Midbrain (tissue), 1 donor: Measurements from ENCODE around the gene BLOC1S5.

ENCODE experiments used
- DNase-seq: peaks from one replicate; lab custom pipeline; 2025; lab: John Stamatoyannopoulos, UW

BLOC1S5 gene, protein sequence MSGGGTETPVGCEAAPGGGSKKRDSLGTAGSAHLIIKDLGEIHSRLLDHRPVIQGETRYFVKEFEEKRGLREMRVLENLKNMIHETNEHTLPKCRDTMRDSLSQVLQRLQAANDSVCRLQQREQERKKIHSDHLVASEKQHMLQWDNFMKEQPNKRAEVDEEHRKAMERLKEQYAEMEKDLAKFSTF

DNA sequence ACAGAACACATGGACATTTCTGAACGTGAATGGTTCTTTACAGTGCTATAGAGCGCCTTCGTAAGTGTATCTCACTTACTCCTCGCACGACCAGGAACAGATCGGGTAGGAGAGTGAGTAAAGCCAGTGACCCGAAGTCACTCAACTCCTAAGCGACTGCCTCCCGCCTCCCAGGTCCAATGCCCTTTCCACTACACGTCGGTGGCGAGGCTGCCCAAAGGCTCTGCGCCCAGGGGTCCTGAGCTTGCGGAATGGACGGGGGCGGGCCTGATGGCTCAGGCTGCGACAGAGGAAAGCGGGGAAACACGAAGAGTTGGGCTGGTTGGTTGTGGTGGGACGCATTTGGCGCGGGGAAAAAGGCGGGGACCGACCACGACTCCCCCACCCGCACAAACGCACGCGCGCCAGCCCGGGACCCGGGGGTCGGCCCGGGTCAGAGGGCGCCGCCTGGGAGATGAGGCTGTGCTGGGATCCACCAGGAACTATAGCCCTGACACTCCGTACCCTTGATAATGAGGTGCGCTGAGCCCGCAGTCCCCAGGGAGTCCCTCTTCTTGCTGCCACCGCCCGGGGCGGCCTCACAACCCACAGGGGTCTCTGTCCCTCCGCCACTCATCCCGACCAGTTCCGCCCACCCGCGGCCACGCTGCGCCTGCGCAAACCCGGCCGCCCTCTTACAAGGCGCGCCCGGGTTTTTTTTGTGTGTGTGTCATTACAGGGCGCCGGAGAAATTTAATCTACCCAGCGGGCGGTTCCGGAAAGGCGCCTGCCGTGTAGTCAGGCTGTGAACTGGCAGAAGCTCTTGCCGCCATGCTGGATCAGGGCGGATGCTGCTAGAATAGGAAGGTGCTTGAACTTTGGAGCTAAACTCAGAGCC lies at the start of gene BLOC1S5:
Gene BLOC1S5, minus strand, starts transcription at position 629 of the 877 bp plus-strand sequence. Its CDS starts 13 bp downstream, at position 616.
- DNase-seq, result peak; percentile 97

- no peak for DNase-seq
Measured at GRCh38 chr6:8113131-8113654, 49.0 kb upstream of the BLOC1S5 start.

GRCh38 chr6:8110725-8111124 lies 46.5 kb upstream of the BLOC1S5 start:
- DNase-seq, result no peak

DNA sequence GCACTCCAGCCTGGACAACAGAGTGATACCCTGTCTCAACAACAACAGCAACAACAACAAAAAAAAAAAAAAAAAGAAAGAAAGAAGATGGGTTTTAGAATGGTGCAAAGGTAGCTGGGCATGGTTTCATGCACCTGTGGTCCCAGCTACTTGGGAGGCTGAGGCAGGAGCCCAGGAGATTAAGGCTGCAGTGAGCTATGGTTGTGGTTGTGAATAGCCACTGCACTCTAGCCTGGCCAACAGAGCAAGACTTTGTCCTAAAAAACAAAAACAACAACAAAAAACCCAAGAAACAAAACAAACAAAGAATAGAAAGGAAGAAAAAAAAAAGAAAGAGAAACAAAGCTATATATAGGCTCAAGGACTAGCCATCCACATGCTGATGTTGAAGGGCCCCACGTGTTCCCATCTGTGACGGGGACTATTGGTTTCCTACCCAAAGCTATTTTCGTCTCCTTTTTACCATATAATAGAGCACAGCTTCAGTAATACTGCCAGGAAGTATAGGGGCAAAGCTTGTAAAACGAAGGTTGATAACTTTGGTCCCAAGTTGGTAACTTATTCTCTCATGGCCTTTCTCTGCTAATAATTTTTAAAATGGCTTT lies 46.0 kb upstream of the BLOC1S5 start:
- no peak for DNase-seq

GRCh38 chr6:8108759-8109539 lies 44.8 kb upstream of the BLOC1S5 start:
- no peak for DNase-seq

- no peak for DNase-seq
Measured at GRCh38 chr6:8108031-8108660, 44.0 kb upstream of the BLOC1S5 start.

- DNase-seq, result no peak
Measured at GRCh38 chr6:8105791-8106190, 41.6 kb upstream of the BLOC1S5 start.

DNA sequence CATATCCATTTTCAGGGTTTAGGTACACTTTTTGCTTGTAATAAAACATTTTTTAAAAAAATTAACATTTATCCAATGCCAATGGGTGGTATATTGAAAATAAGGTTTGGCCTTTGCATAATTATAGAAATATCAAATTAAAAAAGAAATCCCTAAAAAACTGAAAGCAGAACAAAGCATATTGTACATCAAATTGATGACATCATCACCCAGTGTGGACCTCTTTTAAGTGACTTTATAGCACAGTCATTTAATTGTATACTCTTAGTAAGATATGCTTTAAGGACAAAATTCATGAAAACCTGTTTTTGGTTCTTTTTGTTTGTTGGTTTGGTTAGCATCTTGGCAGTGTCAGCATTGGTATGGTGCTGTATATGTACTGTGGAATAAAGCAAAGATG lies 39.5 kb upstream of the BLOC1S5 start:
- no peak for DNase-seq

DNA sequence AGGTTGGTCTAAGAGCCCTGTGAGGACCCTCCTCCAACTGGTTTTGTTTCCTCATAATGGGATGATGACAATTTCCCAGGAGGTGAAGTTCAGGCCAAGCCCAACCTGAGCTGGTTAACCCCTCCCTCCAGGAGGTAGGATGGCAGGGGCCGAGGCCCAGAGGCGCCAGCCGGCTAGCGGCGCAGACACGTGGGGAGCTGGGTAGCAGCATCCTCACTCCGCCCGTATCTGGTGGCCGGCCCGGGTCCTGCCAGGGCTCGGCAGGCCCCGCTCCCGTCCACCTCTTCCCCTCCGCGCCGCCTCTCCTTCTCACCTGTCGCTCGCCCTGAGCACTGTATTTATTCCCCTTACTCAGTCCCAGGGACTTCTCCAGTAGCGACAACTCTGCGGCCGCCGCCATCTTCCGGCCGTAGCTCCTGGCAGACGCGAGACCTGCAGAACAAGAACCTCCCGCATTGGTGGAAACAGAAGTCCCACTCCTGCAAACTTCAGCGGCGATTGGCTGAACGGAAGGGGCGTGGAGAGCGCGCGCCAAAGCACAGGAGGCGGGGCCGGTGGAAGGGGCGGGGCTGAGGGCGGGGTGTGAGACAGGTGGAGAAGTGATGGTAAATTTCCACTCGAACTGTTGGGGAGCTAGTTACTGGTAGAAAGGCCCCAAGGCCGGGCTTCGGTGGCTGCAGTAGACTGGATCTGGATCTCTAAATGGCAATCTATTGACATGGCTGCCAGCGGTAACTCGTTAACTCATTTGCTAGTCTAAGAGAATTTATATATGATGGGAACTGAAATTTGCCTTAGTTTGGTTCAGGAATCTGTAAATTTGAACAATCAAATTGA lies 38.2 kb upstream of the BLOC1S5 start, which contains the start of gene EEF1E1:
Gene EEF1E1, minus strand, starts transcription at position 427 of the 837 bp plus-strand sequence. Its CDS starts 27 bp downstream, at position 400.
- DNase-seq, result peak; percentile 97

- DNase-seq, result no peak
Measured at GRCh38 chr6:8100159-8100854, 36.1 kb upstream of the BLOC1S5 start.

DNA sequence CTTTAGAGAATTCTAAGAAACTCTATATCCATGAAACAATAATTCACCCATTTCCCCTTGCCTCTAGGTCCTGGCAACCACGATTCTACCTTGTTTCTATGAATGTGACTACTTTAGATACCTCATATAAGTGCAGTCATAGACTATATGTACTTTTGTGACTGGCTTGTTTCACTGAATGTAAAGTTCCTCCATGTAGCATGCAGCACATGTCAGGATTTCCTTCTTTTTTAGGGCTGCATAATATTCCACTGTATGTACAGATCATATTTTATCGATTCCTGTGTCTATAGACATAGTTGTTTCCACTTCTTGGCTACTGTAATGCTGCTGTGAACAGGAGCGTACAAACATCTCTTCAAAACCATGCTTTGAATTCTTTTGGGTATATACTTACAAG lies 26.5 kb upstream of the BLOC1S5 start:
- no peak for DNase-seq

DNA sequence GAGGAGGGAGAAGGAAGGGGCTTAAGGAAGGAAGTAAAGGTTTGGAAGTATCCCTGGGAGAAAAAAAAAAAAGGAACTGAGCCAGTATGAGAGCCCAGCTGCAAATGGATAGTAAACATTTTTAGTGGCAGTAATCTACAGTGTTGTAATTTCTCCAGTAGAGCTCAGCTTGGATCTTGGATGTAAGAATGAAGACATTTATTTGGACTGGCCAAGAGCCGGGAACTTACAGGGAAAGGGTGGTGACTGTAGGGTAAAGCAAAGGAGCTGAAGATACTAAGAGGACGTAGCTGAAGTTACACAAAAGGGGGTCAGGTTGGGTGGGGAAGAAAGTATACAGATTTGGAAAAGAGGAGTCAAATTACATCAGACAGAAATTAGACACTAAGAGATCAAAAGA lies 24.7 kb upstream of the BLOC1S5 start:
- DNase-seq, result no peak

GRCh38 chr6:8087870-8088754 lies 23.9 kb upstream of the BLOC1S5 start:
- no peak for DNase-seq

- DNase-seq, result no peak
Measured at GRCh38 chr6:8086755-8087306, 22.6 kb upstream of the BLOC1S5 start.

- DNase-seq, result no peak
Measured at GRCh38 chr6:8085053-8085511, 20.9 kb upstream of the BLOC1S5 start.

DNA sequence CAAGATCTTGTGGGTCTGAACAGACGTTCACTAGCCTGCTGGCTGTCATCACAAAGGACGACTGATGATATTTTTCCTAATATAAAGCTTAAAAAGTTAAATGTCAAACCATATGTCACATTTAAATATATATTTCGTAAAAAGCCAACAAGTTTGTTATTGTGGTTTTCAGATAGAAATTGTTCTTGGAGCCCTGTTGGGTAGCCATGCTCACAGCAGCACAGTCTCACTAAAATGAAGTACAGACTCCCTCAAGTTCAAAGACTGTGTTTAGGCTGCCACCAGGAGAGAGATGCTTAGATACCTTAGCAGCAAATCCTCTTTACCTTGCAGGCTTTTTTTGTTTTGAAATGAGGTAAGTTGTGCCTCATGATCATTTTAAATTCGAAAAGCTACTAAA lies 20.4 kb upstream of the BLOC1S5 start:
- DNase-seq, result no peak

GRCh38 chr6:8082954-8083858 lies 19.0 kb upstream of the BLOC1S5 start:
- no peak for DNase-seq
